Left ventricle myocardium superior (tissue), 1 donor: ENCODE results near the gene CDK6. TPM values are rescaled to one million over a fixed set of nuclear protein-coding genes. Genes with fewer than 3 reads are reported as not detected.

Source experiments
- total RNA-seq: library from RNA; stranded (reverse); fragmentation: NEBNext Ultra II Directional; extraction: Animal tissue kit (Norgen Biotek cat#: 25700); gene quantifications from one replicate; pipeline ENCODE4 v1.2.1, GENCODE V29; 2021
- donor health status: DM: no; HTN: yes; CAD: no; lungs with severe emphysema.

CDK6 gene
- total RNA-seq, 1 donor from 2014 or later = 27.5 TPM

Other genes starting within 250 kb of the CDK6 start
- gene FAM133B, start 246.2 kb downstream of the CDK6 start, total RNA-seq = 14.8 TPM